Measurements from ENCODE around the gene WWTR1. TPM values are rescaled to one million over a fixed set of nuclear protein-coding genes. Genes with fewer than 3 reads are reported as not detected.

WWTR1 gene
- total RNA-seq, 1 donor, result 205 TPM

GRCh38 chr3:149487598-149488197, 170.1 kb downstream of the WWTR1 start:
- no peak for DNase-seq (ENCODE audit: low read depth)
- H3K4me3 ChIP-seq (ENCODE audit: low read depth, low read length), result no peak overlapping the region
- peak; percentile 39 for TF ChIP-seq CTCF (IDR thresholded peaks at IDR 0.05; ENCODE audit: insufficient read depth, low read length)

- H3K4me3 ChIP-seq (ENCODE audit: low read depth, low read length), result no peak overlapping the region
- TF ChIP-seq CTCF (IDR thresholded peaks at IDR 0.05; ENCODE audit: insufficient read depth, low read length), result no peak
- no peak for DNase-seq (ENCODE audit: low read depth)
Observed at GRCh38 chr3:149486726-149487125, 171.1 kb downstream of the WWTR1 start.

- no peak for TF ChIP-seq CTCF (IDR thresholded peaks at IDR 0.05; ENCODE audit: insufficient read depth, low read length)
- no peak for DNase-seq (ENCODE audit: low read depth)
- no peak overlapping the region for H3K4me3 ChIP-seq (ENCODE audit: low read depth, low read length)
Observed at GRCh38 chr3:149481491-149481890, 176.3 kb downstream of the WWTR1 start.

- DNase-seq (ENCODE audit: low read depth), result no peak
- no peak for TF ChIP-seq CTCF (IDR thresholded peaks at IDR 0.05; ENCODE audit: insufficient read depth, low read length)
- no peak overlapping the region for H3K4me3 ChIP-seq (ENCODE audit: low read depth, low read length)
Observed at GRCh38 chr3:149481056-149481455, 176.8 kb downstream of the WWTR1 start.

GRCh38 chr3:149480326-149481017, 177.4 kb downstream of the WWTR1 start:
- TF ChIP-seq CTCF (IDR thresholded peaks at IDR 0.05; ENCODE audit: insufficient read depth, low read length), result peak; percentile 93
- DNase-seq (ENCODE audit: low read depth), result peak; percentile 91
- H3K4me3 ChIP-seq (ENCODE audit: low read depth, low read length), result no peak overlapping the region

- TF ChIP-seq CTCF (IDR thresholded peaks at IDR 0.05; ENCODE audit: insufficient read depth, low read length), result no peak
- peak; percentile 79 for DNase-seq (ENCODE audit: low read depth)
- H3K4me3 ChIP-seq (ENCODE audit: low read depth, low read length), result no peak overlapping the region
Observed at GRCh38 chr3:149479621-149480325, 178.1 kb downstream of the WWTR1 start.
